Suprapubic skin (tissue), 4 donors: ENCODE measurements around the gene NR1I2.

Experiments used
- EP300 ChIP-seq: sonication (generic); formaldehyde crosslinking; IDR thresholded peaks from one replicate; pipeline ENCODE4 v1.6.1; 2017; ENCODE audit warnings: antibody characterized with exemption
- POLR2A ChIP-seq, 2 donors: fragments of 450-650 bp; IDR thresholded peaks; one replicate each; pipeline ENCODE4 v1.6.1; 2017; ENCODE audit warnings: antibody characterized with exemption in 2 of 2, mild to moderate bottlenecking in 2 of 2, moderate library complexity in 2 of 2
- POLR2AphosphoS5 ChIP-seq, 3 donors: sonication (generic); formaldehyde crosslinking; IDR thresholded peaks; one replicate each; pipeline ENCODE4 v1.6.1; 2017; ENCODE audit warnings: antibody characterized with exemption in 3 of 3
- TF ChIP-seq, protein P1 (sequence below), 2 donors: fragments of 200-600 bp in 1 of 2; fragments of 450-650 bp in 1 of 2; sonication (generic) in 1 of 2; IDR thresholded peaks; one replicate each; pipeline ENCODE4 v1.5.1; 2016 to 2019; ENCODE audit warnings: antibody characterized with exemption in 2 of 2, mild to moderate bottlenecking in 1 of 2, moderate library complexity in 1 of 2

DNA sequence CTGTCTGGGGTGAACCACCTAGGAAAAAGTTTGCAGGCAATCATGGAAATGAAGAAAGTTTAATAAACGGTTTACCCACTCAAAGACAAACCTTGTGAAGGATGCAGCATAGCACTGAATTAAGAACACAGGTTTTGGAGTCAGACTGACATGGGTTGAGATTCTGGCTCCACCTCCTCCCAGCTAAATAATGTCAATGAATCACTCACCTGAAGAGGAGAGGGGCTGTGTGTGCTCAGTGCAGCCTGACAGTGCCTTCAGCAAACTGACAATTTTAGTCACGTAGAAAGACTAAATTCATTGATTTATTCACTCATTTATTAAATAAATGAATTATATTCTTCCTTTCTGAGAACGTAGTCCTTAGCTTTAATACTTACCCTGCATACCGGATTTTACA is 18.9 kb downstream of the NR1I2 start:
- TF ChIP-seq, protein P1, sequence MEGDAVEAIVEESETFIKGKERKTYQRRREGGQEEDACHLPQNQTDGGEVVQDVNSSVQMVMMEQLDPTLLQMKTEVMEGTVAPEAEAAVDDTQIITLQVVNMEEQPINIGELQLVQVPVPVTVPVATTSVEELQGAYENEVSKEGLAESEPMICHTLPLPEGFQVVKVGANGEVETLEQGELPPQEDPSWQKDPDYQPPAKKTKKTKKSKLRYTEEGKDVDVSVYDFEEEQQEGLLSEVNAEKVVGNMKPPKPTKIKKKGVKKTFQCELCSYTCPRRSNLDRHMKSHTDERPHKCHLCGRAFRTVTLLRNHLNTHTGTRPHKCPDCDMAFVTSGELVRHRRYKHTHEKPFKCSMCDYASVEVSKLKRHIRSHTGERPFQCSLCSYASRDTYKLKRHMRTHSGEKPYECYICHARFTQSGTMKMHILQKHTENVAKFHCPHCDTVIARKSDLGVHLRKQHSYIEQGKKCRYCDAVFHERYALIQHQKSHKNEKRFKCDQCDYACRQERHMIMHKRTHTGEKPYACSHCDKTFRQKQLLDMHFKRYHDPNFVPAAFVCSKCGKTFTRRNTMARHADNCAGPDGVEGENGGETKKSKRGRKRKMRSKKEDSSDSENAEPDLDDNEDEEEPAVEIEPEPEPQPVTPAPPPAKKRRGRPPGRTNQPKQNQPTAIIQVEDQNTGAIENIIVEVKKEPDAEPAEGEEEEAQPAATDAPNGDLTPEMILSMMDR (IDR thresholded peaks at IDR 0.05): no peak
- TF ChIP-seq POLR2AphosphoS5 (IDR thresholded peaks at IDR 0.05) (no peak), POLR2A (IDR thresholded peaks at IDR 0.05) (no peak), EP300 (no peak)
